K562 (cell line): Measurements from ENCODE around the gene DDX54. TPM values are rescaled to one million over a fixed set of nuclear protein-coding genes. Genes with fewer than 3 reads are reported as not detected.
A peak's percentile ranks its signal among the peaks of the same experiment; 100 is the strongest.

Source experiments
- ARID2 ChIP-seq: fragments of 450-650 bp; IDR thresholded peaks from 2 replicates; pipeline ENCODE4 v1.6.1; 2017; ENCODE audit warnings: antibody characterized with exemption, mild to moderate bottlenecking
- ARNT ChIP-seq, 2 experiments: fragments of 450-650 bp; IDR thresholded peaks; 2 replicates each; pipeline ENCODE4 v1.6.1; 2016; ENCODE audit warnings: mild to moderate bottlenecking in 1 of 2
- BACH1 ChIP-seq: fragments of 200-800 bp; sonication (Bioruptor generic); IDR thresholded peaks from 2 replicates; pipeline ENCODE4 v1.6.1; 2016; ENCODE audit warnings: missing genetic modification characterization, missing compliant biosample characterization
- CBX3 ChIP-seq, 2 experiments: IDR thresholded peaks; 1 replicate in 1 of 2; 2 replicates in 1 of 2; pipeline ENCODE4 v1.6.1; 2012; ENCODE audit warnings: inconsistent platforms in 2 of 2, low read length in 2 of 2, borderline replicate concordance in 1 of 2, control low read depth in 1 of 2
- ELF1 ChIP-seq: fragments of 200-800 bp; sonication (Bioruptor generic); IDR thresholded peaks from 2 replicates; pipeline ENCODE4 v1.6.1; 2016; ENCODE audit warnings: missing genetic modification characterization, missing compliant biosample characterization
- HCFC1 ChIP-seq: IDR thresholded peaks from 2 replicates; pipeline ENCODE4 v1.6.1; 2012; ENCODE audit warnings: low read depth, low read length, improper control_type of control experiment
- HDAC2 ChIP-seq: fragments of 450-650 bp; IDR thresholded peaks from 2 replicates; pipeline ENCODE4 v1.6.1; 2016; ENCODE audit warnings: mild to moderate bottlenecking
- OTX1 ChIP-seq: fragments of 450-650 bp; formaldehyde crosslinking; IDR thresholded peaks from 2 replicates; pipeline ENCODE4 v1.4.0; 2022; ENCODE audit warnings: mild to moderate bottlenecking
- PHF8 ChIP-seq: fragments of 200-600 bp; sonication (generic); IDR thresholded peaks from 2 replicates; pipeline ENCODE4 v1.6.1; 2012; ENCODE audit warnings: mixed run types, mild to moderate bottlenecking, inconsistent platforms, low read length, moderate library complexity, borderline replicate concordance
- PURB ChIP-seq: sonication (generic); formaldehyde crosslinking; IDR thresholded peaks from 2 replicates; pipeline ENCODE4 v1.9.0; 2021; ENCODE audit warnings: low read depth, mild to moderate bottlenecking, missing genetic modification reagents
- SLC30A9 ChIP-seq: fragments of 250-450 bp; sonication (Bioruptor Pico); IDR thresholded peaks from 2 replicates; pipeline ENCODE4 v1.8.0; 2022; ENCODE audit warnings: mild to moderate bottlenecking, moderate library complexity
- ZFX ChIP-seq: sonication (generic); formaldehyde crosslinking; IDR thresholded peaks from 2 replicates; pipeline ENCODE4 v1.8.0; 2022; ENCODE audit warnings: mild to moderate bottlenecking, missing genetic modification reagents, moderate library complexity
- polyA plus RNA-seq, 8 experiments: library from polyadenylated mRNA; depleted of rRNA in 4 of 8; stranded (reverse) in 5 of 8; unstranded in 3 of 8; fragments of >200 nt; fragmentation: Nextera tagmentation in 2 of 8; fragmentation: Illumina TruSeq in 1 of 8; extraction: Ambion mirVana in 2 of 8; extraction: Trizol in 1 of 8; gene quantifications; 2 replicates each; pipeline versions ENCODE4 v1.2.1 to v1.2.3, GENCODE V29; 2011 to 2014; ENCODE audit warnings: inconsistent platforms in 1 of 8, missing spikeins in 1 of 8
- total RNA-seq, 7 experiments: library from RNA; depleted of rRNA in 6 of 7; stranded (reverse); fragments of >200 nt in 6 of 7; fragmentation: Illumina TruSeq in 2 of 7; extraction: Trizol in 2 of 7; gene quantifications; 2 replicates each; pipeline versions ENCODE4 v1.2.1 to v1.2.3, GENCODE V29; 2011 to 2021; ENCODE audit warnings: low replicate concordance in 1 of 7
- TF ChIP-seq, protein P1 (sequence below), 3 experiments: fragments of 200-800 bp in 1 of 3; fragments of 250-450 bp in 1 of 3; fragments of 450-650 bp in 1 of 3; sonication (Bioruptor Pico) in 1 of 3; sonication (Bioruptor generic) in 1 of 3; formaldehyde crosslinking in 1 of 3; IDR thresholded peaks; 2 replicates each; pipeline versions ENCODE4 v1.6.1 to v1.8.0; 2016 to 2022; ENCODE audit warnings: mild to moderate bottlenecking in 2 of 3, missing genetic modification characterization in 2 of 3, missing compliant biosample characterization in 1 of 3, moderate library complexity in 1 of 3
- TF ChIP-seq, protein P2 (sequence below): fragments of 150-350 bp; IDR thresholded peaks from 2 replicates; pipeline ENCODE4 v1.6.1; 2014; ENCODE audit warnings: low read depth, mild to moderate bottlenecking, low read length, borderline replicate concordance
- TF ChIP-seq, protein P3 (sequence below), 2 experiments: fragments of 200-800 bp in 1 of 2; sonication (Bioruptor generic) in 1 of 2; sonication (generic) in 1 of 2; formaldehyde crosslinking in 1 of 2; IDR thresholded peaks in 1 of 2; conservative IDR thresholded peaks in 1 of 2; 2 replicates each; pipeline versions ENCODE4 v1.5.0 to v1.6.1; 2016 to 2020; ENCODE audit warnings: missing compliant biosample characterization in 1 of 2, missing genetic modification characterization in 1 of 2, missing genetic modification reagents in 1 of 2

The DDX54 gene
- total and polyA plus RNA-seq, 9 of the 15 experiments (the other 6 are each of a cell fraction or from before 2014, with no cell fraction given), result 1.4 to 135 (median 51.4) TPM

DNA sequence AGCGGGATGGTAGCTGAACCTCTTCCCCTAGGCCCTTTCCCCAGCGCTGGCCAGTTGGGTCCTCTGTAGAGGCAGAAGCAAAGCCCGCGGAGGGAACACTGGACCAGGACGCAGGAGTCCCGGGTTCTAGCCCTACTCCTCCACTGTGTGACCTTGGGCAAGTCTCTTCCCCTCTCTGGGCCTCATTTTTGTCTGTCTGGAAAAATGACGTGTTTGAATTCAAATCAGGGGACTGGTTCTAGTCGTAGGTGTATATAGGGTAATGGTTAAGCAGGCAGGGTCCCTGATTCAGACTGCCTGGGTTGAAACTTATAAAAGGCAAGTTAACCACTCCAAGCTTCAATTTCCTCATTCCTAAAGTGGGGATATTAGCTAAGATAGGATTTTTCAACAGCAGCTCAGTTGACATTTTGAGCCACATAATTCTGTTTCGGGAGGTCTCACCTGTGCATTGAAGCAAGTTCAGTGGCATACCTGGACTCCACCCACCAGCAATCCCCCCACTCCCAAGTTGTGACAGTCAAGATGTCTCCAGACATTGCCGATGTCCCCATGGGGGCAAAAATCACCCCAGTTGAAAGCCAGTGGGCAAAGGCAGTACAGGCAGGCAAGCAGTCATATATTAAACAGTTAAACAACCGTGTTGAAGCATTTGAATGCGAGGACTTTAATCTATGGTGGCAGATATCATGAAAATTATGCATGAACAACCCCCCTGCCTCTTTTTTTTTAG, 36.9 kb upstream of the DDX54 start (continued):
- TF ChIP-seq ARNT (IDR thresholded peaks at IDR 0.05), result 0 out of 4 replicates have a peak, but pooled peaks of 1 of the 2 experiments have one; percentile 28
- no peak for TF ChIP-seq ARID2
- no peak for TF ChIP-seq BACH1
- peak; percentile 80; the same call in 1 of the 2 replicates for TF ChIP-seq HDAC2
- TF ChIP-seq, protein P1, sequence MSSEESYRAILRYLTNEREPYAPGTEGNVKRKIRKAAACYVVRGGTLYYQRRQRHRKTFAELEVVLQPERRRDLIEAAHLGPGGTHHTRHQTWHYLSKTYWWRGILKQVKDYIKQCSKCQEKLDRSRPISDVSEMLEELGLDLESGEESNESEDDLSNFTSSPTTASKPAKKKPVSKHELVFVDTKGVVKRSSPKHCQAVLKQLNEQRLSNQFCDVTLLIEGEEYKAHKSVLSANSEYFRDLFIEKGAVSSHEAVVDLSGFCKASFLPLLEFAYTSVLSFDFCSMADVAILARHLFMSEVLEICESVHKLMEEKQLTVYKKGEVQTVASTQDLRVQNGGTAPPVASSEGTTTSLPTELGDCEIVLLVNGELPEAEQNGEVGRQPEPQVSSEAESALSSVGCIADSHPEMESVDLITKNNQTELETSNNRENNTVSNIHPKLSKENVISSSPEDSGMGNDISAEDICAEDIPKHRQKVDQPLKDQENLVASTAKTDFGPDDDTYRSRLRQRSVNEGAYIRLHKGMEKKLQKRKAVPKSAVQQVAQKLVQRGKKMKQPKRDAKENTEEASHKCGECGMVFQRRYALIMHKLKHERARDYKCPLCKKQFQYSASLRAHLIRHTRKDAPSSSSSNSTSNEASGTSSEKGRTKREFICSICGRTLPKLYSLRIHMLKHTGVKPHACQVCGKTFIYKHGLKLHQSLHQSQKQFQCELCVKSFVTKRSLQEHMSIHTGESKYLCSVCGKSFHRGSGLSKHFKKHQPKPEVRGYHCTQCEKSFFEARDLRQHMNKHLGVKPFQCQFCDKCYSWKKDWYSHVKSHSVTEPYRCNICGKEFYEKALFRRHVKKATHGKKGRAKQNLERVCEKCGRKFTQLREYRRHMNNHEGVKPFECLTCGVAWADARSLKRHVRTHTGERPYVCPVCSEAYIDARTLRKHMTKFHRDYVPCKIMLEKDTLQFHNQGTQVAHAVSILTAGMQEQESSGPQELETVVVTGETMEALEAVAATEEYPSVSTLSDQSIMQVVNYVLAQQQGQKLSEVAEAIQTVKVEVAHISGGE (CRISPR knock-in tag; IDR thresholded peaks at IDR 0.05), result no peak
- TF ChIP-seq, protein P2, sequence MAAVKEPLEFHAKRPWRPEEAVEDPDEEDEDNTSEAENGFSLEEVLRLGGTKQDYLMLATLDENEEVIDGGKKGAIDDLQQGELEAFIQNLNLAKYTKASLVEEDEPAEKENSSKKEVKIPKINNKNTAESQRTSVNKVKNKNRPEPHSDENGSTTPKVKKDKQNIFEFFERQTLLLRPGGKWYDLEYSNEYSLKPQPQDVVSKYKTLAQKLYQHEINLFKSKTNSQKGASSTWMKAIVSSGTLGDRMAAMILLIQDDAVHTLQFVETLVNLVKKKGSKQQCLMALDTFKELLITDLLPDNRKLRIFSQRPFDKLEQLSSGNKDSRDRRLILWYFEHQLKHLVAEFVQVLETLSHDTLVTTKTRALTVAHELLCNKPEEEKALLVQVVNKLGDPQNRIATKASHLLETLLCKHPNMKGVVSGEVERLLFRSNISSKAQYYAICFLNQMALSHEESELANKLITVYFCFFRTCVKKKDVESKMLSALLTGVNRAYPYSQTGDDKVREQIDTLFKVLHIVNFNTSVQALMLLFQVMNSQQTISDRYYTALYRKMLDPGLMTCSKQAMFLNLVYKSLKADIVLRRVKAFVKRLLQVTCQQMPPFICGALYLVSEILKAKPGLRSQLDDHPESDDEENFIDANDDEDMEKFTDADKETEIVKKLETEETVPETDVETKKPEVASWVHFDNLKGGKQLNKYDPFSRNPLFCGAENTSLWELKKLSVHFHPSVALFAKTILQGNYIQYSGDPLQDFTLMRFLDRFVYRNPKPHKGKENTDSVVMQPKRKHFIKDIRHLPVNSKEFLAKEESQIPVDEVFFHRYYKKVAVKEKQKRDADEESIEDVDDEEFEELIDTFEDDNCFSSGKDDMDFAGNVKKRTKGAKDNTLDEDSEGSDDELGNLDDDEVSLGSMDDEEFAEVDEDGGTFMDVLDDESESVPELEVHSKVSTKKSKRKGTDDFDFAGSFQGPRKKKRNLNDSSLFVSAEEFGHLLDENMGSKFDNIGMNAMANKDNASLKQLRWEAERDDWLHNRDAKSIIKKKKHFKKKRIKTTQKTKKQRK, result no peak
- TF ChIP-seq OTX1 (CRISPR knock-in tag), result no peak
- TF ChIP-seq, protein P3, sequence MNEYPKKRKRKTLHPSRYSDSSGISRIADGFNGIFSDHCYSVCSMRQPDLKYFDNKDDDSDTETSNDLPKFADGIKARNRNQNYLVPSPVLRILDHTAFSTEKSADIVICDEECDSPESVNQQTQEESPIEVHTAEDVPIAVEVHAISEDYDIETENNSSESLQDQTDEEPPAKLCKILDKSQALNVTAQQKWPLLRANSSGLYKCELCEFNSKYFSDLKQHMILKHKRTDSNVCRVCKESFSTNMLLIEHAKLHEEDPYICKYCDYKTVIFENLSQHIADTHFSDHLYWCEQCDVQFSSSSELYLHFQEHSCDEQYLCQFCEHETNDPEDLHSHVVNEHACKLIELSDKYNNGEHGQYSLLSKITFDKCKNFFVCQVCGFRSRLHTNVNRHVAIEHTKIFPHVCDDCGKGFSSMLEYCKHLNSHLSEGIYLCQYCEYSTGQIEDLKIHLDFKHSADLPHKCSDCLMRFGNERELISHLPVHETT (CRISPR knock-in tag; conservative IDR thresholded peaks at IDR 0.05 in 1 of 2, IDR thresholded peaks at IDR 0.05 in 1 of 2), result no peak
- no peak for TF ChIP-seq SLC30A9 (CRISPR knock-in tag)
- TF ChIP-seq PURB (CRISPR knock-in tag), result no peak
- TF ChIP-seq CBX3 (IDR thresholded peaks at IDR 0.05; ENCODE audit: borderline replicate concordance in 1 of 2, low read length in 2 of 2), result no peak
- 0 out of 2 replicates have a peak, but pooled peaks have one; percentile 50 for TF ChIP-seq ZFX (CRISPR knock-in tag)
- no peak for TF ChIP-seq PHF8
- no peak for TF ChIP-seq ELF1 (tag)
- TF ChIP-seq HCFC1, result no peak
